CD4-positive, CD25-positive, alpha-beta regulatory T cell (primary cell): Measurements from ENCODE around the gene PDE4D. TPM values are rescaled to one million over a fixed set of nuclear protein-coding genes. Genes with fewer than 3 reads are reported as not detected.

Experiments used
- ATAC-seq, 2 donors: fragments of 150-1000 bp; cut with Tn5 transposase; one replicate each; pipeline ENCODE4 v1.10.0; 2021; ENCODE audit warnings: low read depth in 2 of 2, moderate number of reproducible peaks in 2 of 2, moderate library complexity in 1 of 2
- DNase-seq, 3 donors: peaks; one replicate each; pipeline versions ENCODE4 v3.0.0 to v3.0.0-alpha.2; 2012 to 2022; ENCODE audit warnings: mixed read lengths in 1 of 3
- H3K27ac ChIP-seq: one replicate; pipeline ENCODE4 v1.7.0; 2013; ENCODE audit warnings: mild to moderate bottlenecking, low read length; ENCODE audit not compliant: insufficient read depth, poor library complexity, severe bottlenecking
- H3K27me3 ChIP-seq: one replicate; pipeline ENCODE4 v1.7.0; 2013; ENCODE audit warnings: low read length; ENCODE audit not compliant: control insufficient read depth, insufficient read depth
- H3K36me3 ChIP-seq: one replicate; pipeline ENCODE4 v1.7.0; 2013; ENCODE audit warnings: mild to moderate bottlenecking, low read length, moderate library complexity; ENCODE audit not compliant: control insufficient read depth, insufficient read depth
- H3K4me1 ChIP-seq: 2 replicates; pipeline ENCODE4 v1.7.0; 2013; ENCODE audit warnings: mild to moderate bottlenecking, low read length; ENCODE audit not compliant: insufficient read depth, control insufficient read depth, poor library complexity, severe bottlenecking
- H3K4me3 ChIP-seq: one replicate; pipeline ENCODE4 v1.7.0; 2013; ENCODE audit warnings: low read depth, mild to moderate bottlenecking, low read length, moderate library complexity
- H3K9me3 ChIP-seq, 2 experiments: 1 replicate in 1 of 2; 2 replicates in 1 of 2; pipeline ENCODE4 v1.7.0; 2013; ENCODE audit warnings: low read length in 2 of 2, mild to moderate bottlenecking in 1 of 2, moderate library complexity in 1 of 2; ENCODE audit not compliant: control insufficient read depth in 2 of 2
- H3K27ac Mint-ChIP-seq, 3 donors: one replicate each; pipeline ENCODE4 v1.8.0; 2020 to 2022; ENCODE audit warnings: mild to moderate bottlenecking in 3 of 3, mixed read lengths in 3 of 3, moderate library complexity in 2 of 3
- H3K27me3 Mint-ChIP-seq: one replicate; pipeline ENCODE4 v1.8.0; 2022; ENCODE audit warnings: mild to moderate bottlenecking, mixed read lengths
- H3K36me3 Mint-ChIP-seq: one replicate; pipeline ENCODE4 v1.8.0; 2020; ENCODE audit warnings: mixed read lengths
- H3K4me1 Mint-ChIP-seq, 4 donors: one replicate each; pipeline ENCODE4 v1.8.0; 2020 to 2022; ENCODE audit warnings: mixed read lengths in 4 of 4, mild to moderate bottlenecking in 1 of 4
- H3K4me3 Mint-ChIP-seq, 4 donors: one replicate each; pipeline ENCODE4 v1.8.0; 2020 to 2022; ENCODE audit warnings: mild to moderate bottlenecking in 4 of 4, mixed read lengths in 4 of 4, moderate library complexity in 3 of 4
- H3K9me3 Mint-ChIP-seq, 7 donors: one replicate each; pipeline ENCODE4 v1.8.0; 2020 to 2022; ENCODE audit warnings: mixed read lengths in 7 of 7, mild to moderate bottlenecking in 3 of 7, moderate library complexity in 2 of 7
- polyA plus RNA-seq, 4 donors: library from polyadenylated mRNA; unstranded; fragments of 300-500 nt; fragmentation: Illumina TruSeq; gene quantifications; one replicate each; pipeline ENCODE4 v1.2.3, GENCODE V29; 2021
- total RNA-seq: library from RNA; stranded (reverse); gene quantifications from one replicate; pipeline ENCODE4 v1.2.3, GENCODE V29; 2022

The PDE4D gene
- total and polyA plus RNA-seq, 5 donors from 2014 or later, result 2.1 to 39.9 (median 4.8) TPM

DNA sequence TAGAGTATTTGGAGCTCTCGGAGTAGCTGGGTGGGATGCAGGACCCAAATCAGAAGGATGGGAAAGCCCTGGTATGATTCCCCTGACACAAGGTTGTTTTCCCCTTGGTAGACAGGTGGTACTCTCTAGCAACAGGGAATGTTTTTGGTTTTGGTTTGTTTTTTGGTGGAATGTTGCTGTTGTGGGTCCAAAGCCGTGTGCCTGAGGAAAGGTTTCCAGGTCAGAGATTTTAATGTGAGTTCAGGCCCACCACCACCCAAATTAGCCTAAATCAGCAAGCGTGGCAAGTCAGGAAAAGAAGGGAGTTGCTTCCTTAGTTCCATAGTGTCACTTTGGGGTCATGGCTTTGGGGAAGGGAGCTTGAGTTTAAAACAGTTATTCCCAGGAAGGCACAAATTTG lies 925.2 kb downstream of the PDE4D start:
- Mint-ChIP-seq H3K4me1 (peaks cover 0 to 1% (median 0%) of the 10 kb centered on the region in 4 donors), H3K36me3 (no peaks in the 10 kb centered on the region), H3K4me3 (no peak overlapping the region), H3K9me3 (no peaks in the 10 kb centered on the region), H3K27me3 (no peaks in the 10 kb centered on the region), H3K27ac (no peak overlapping the region)
- DNase-seq (no peak), ATAC-seq (no peak)
- H3K27ac ChIP-seq, result no peak overlapping the region
- no peaks in the 10 kb centered on the region for H3K9me3 ChIP-seq
- no peaks in the 10 kb centered on the region for H3K36me3 ChIP-seq
- no peaks in the 10 kb centered on the region for H3K27me3 ChIP-seq
- no peaks in the 10 kb centered on the region for H3K4me1 ChIP-seq
- H3K4me3 ChIP-seq, result no peak overlapping the region

GRCh38 chr5:58967597-58968281 lies 925.8 kb downstream of the PDE4D start:
- H3K27me3 Mint-ChIP-seq, result no peaks in the 10 kb centered on the region
- Histone ChIP-seq H3K27ac (no peak overlapping the region), H3K4me1 (no peaks in the 10 kb centered on the region), H3K36me3 (no peaks in the 10 kb centered on the region), H3K27me3 (no peaks in the 10 kb centered on the region), H3K9me3 (no peaks in the 10 kb centered on the region), H3K4me3 (no peak overlapping the region)
- no peak for DNase-seq
- H3K4me3 Mint-ChIP-seq, result no peak overlapping the region
- ATAC-seq, result no peak
- no peak overlapping the region for H3K27ac Mint-ChIP-seq
- H3K36me3 Mint-ChIP-seq, result no peaks in the 10 kb centered on the region
- peaks cover 0 to 1% (median 0%) of the 10 kb centered on the region in 4 donors for H3K4me1 Mint-ChIP-seq
- H3K9me3 Mint-ChIP-seq, result no peaks in the 10 kb centered on the region

- Histone ChIP-seq H3K4me1 (no peaks in the 10 kb centered on the region), H3K36me3 (no peaks in the 10 kb centered on the region), H3K9me3 (no peaks in the 10 kb centered on the region), H3K4me3 (no peak overlapping the region), H3K27me3 (no peaks in the 10 kb centered on the region), H3K27ac (no peak overlapping the region)
- Mint-ChIP-seq H3K36me3 (no peaks in the 10 kb centered on the region), H3K27ac (no peak overlapping the region), H3K9me3 (no peaks in the 10 kb centered on the region), H3K4me1 (no peaks in the 10 kb centered on the region), H3K4me3 (no peak overlapping the region), H3K27me3 (no peaks in the 10 kb centered on the region)
- DNase-seq (no peak), ATAC-seq (no peak)
Measured at GRCh38 chr5:58965677-58966414, 927.7 kb downstream of the PDE4D start.

DNA sequence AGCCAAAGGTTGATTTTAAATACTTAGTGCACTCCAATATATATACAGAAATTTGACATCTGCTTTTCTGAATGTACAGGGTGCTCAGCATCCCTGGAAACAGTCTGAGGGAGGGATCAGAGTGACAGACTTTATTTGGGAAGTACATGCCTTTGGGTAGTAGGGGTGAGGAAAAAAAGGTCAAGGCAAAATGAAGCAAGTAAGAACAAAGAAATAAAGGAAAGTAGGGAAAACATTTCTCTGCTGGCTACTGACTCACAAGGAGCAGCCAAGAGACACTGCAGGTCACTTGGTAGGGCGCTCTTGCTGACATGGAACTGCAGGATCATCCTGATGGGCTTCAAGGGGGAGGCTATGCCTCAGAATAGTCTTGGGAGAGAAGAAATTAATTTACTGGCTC lies 929.7 kb downstream of the PDE4D start:
- H3K27me3 Mint-ChIP-seq, result no peaks in the 10 kb centered on the region
- Histone ChIP-seq H3K4me3 (no peak overlapping the region), H3K4me1 (no peaks in the 10 kb centered on the region), H3K27me3 (no peaks in the 10 kb centered on the region), H3K9me3 (no peaks in the 10 kb centered on the region), H3K27ac (no peak overlapping the region), H3K36me3 (no peaks in the 10 kb centered on the region)
- DNase-seq (no peak), ATAC-seq (no peak)
- no peak overlapping the region for H3K4me3 Mint-ChIP-seq
- no peaks in the 10 kb centered on the region for H3K9me3 Mint-ChIP-seq
- H3K36me3 Mint-ChIP-seq, result no peaks in the 10 kb centered on the region
- H3K27ac Mint-ChIP-seq, result no peak overlapping the region
- no peaks in the 10 kb centered on the region for H3K4me1 Mint-ChIP-seq

DNA sequence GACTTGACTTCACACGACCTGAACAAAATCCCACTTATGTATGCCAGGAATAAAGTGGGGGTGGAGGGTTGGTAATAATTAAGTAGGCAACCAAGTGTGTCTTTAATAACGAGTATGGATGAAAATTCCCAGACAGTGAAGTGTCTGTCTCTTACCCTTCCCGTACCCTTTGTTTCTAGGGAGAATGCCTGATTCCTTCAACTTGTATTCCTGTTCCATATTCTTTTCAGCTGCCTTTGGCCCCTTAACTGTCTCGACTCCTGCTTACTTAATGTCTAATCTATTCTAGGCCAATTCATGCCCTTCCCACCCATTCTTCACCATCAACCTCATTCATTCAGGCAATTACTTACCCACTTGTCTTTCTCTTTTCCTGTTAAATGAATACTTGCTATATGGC lies 930.2 kb downstream of the PDE4D start:
- no peaks in the 10 kb centered on the region for H3K27me3 ChIP-seq
- H3K27me3 Mint-ChIP-seq, result no peaks in the 10 kb centered on the region
- H3K4me1 ChIP-seq, result no peaks in the 10 kb centered on the region
- no peaks in the 10 kb centered on the region for H3K36me3 Mint-ChIP-seq
- no peak for DNase-seq
- H3K4me3 Mint-ChIP-seq, result no peak overlapping the region
- H3K27ac ChIP-seq, result no peak overlapping the region
- H3K4me3 ChIP-seq, result no peak overlapping the region
- no peak for ATAC-seq
- H3K9me3 ChIP-seq, result no peaks in the 10 kb centered on the region
- H3K36me3 ChIP-seq, result no peaks in the 10 kb centered on the region
- no peaks in the 10 kb centered on the region for H3K4me1 Mint-ChIP-seq
- H3K9me3 Mint-ChIP-seq, result no peaks in the 10 kb centered on the region
- H3K27ac Mint-ChIP-seq, result no peak overlapping the region

DNA sequence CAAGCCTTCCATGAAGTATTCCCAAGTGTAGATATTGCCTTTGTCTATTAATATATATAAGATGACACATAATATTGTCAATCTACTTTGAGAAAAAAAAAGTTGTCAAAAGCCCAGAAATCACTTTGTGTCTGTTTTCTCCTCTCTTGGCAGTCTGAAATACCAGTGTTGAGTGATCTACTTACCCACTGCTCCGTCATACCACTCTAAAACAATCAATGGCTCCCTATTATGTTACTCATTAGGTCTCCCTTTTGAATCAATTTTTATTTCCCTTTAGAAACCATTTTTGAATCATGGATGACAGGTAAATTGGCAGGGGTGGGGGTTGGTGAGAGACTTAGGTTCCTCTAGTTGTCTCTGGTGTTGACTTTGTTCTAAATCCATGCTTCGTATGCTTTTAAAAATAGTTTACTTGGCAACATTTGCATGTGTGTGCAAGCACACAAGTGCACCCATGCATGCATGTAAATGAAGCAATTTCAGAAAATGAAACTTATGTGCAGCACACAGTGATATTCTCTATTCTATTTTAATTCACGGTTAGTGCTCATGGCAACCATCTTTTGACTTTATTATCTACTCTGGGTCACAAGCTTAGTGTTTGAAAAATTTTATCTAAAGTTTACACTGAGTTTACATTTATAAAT lies 931.8 kb downstream of the PDE4D start:
- Histone ChIP-seq H3K27me3 (no peaks in the 10 kb centered on the region), H3K4me3 (no peak overlapping the region), H3K36me3 (no peaks in the 10 kb centered on the region), H3K9me3 (no peaks in the 10 kb centered on the region), H3K27ac (no peak overlapping the region), H3K4me1 (no peaks in the 10 kb centered on the region)
- Mint-ChIP-seq H3K4me1 (no peaks in the 10 kb centered on the region), H3K27ac (no peak overlapping the region), H3K36me3 (no peaks in the 10 kb centered on the region), H3K27me3 (no peaks in the 10 kb centered on the region), H3K4me3 (no peak overlapping the region), H3K9me3 (no peaks in the 10 kb centered on the region)
- ATAC-seq (no peak), DNase-seq (no peak)

DNA sequence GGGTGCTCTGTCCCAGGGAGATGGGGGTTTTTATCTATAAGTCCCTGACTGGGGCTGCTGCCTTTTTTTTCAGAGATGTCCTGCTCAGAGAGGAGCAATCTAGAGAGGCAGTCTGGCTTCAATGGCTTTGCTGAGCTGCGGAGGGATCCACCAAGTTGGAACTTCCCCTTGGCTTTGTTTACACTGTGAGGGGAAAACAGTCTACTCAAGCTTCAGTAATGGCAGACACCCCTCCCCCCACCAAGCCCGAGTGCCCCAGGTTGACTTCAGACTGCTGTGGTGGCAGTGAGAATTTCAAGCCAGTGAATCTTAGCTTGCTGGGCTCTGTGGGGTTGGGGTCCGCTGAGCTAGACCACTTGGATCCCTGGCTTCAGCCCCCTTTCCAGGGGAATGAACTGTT lies 934.8 kb downstream of the PDE4D start:
- Mint-ChIP-seq H3K4me3 (no peak overlapping the region), H3K36me3 (no peaks in the 10 kb centered on the region), H3K4me1 (no peaks in the 10 kb centered on the region), H3K9me3 (peaks cover 0 to 2% (median 0%) of the 10 kb centered on the region in 7 donors), H3K27me3 (no peaks in the 10 kb centered on the region), H3K27ac (no peak overlapping the region)
- no peaks in the 10 kb centered on the region for H3K36me3 ChIP-seq
- H3K27ac ChIP-seq, result no peak overlapping the region
- H3K27me3 ChIP-seq, result no peaks in the 10 kb centered on the region
- H3K9me3 ChIP-seq, result no peaks in the 10 kb centered on the region
- no peak overlapping the region for H3K4me3 ChIP-seq
- no peak for ATAC-seq
- H3K4me1 ChIP-seq, result no peaks in the 10 kb centered on the region
- no peak for DNase-seq
